ENCODE data around the gene MPDZ.

GRCh38 chr9:13111778-13112177 is 167.7 kb downstream of the MPDZ start:
- no peak for TF ChIP-seq CTCF (IDR thresholded peaks at IDR 0.05)
- TF ChIP-seq POLR2A (IDR thresholded peaks at IDR 0.05), result no peak
